ENCODE results near the gene ADCY5. TPM values are rescaled to one million over a fixed set of nuclear protein-coding genes. Genes with fewer than 3 reads are reported as not detected.

The ADCY5 gene
- polyA plus RNA-seq, 2 of the 4 experiments (the other 2 are of a cell fraction): 0.57 to 0.68 TPM

DNA sequence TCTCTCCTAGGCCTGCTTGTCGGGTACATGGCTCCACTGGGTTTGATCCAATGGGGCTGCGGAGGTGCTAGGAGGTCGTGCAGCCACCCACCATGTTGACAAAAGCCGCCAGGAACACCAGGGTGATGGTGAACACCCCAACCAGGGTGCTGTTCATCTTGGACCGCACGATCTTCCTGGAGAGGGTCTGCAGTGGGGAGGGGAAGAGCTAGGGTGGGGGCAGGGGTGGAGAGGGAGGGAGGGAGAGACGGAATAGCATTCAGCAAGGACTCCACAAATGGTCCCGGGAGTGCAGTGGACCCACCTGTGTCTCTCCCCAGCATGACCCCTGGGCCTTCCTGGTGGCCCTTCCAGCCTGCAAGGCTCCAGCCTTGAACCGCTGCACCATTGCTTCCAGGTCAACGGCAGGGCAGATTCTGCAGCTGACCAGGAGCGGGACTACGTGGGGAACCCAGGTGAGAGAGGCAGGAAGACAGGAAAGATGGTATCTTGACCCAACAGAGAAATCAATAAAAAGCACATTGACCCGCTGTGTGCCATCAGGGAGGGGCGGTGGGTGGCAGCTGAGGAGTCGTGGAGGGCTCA lies 144.8 kb downstream of the ADCY5 start (continued):
- TF ChIP-seq, protein P1, sequence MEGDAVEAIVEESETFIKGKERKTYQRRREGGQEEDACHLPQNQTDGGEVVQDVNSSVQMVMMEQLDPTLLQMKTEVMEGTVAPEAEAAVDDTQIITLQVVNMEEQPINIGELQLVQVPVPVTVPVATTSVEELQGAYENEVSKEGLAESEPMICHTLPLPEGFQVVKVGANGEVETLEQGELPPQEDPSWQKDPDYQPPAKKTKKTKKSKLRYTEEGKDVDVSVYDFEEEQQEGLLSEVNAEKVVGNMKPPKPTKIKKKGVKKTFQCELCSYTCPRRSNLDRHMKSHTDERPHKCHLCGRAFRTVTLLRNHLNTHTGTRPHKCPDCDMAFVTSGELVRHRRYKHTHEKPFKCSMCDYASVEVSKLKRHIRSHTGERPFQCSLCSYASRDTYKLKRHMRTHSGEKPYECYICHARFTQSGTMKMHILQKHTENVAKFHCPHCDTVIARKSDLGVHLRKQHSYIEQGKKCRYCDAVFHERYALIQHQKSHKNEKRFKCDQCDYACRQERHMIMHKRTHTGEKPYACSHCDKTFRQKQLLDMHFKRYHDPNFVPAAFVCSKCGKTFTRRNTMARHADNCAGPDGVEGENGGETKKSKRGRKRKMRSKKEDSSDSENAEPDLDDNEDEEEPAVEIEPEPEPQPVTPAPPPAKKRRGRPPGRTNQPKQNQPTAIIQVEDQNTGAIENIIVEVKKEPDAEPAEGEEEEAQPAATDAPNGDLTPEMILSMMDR (IDR thresholded peaks at IDR 0.05): no peak
- TF ChIP-seq MAZ (IDR thresholded peaks at IDR 0.05; ENCODE audit: borderline replicate concordance, low read depth, low read length): no peak

DNA sequence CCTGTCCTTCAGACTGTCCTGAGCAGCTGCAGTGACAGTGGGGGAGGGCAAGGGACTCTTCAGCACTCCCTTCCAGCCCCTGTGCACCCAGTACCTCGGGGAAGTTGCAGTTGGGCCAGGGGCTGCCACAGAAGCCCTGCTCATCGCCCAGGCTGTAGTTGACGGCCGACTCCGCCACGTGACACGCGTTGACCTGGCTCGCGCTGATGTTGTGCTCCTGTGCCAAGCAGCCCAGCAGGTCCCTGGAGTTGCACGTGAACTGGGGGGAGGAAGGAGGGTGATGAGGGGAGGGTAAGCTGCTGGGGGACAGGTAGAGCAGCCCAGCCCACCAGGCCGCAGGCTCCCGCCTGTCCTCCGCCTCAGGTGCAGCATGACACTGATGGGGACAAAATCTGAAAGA lies 145.9 kb downstream of the ADCY5 start:
- H3K4me1 ChIP-seq: peaks cover 22% of the 10 kb centered on the region
- no peak overlapping the region for H3K4me3 ChIP-seq
- WGBS (ENCODE audit: missing lambda C conversion rate): 80% methylated on average over 13 of the region's 14 CpGs
- TF ChIP-seq FOXS1 (CRISPR knock-in tag; IDR thresholded peaks at IDR 0.05) (no peak), MYC (IDR thresholded peaks at IDR 0.05; ENCODE audit: borderline replicate concordance, low read length) (no peak)
- TF ChIP-seq, protein P1 (IDR thresholded peaks at IDR 0.05): no peak
- TF ChIP-seq, protein P2, sequence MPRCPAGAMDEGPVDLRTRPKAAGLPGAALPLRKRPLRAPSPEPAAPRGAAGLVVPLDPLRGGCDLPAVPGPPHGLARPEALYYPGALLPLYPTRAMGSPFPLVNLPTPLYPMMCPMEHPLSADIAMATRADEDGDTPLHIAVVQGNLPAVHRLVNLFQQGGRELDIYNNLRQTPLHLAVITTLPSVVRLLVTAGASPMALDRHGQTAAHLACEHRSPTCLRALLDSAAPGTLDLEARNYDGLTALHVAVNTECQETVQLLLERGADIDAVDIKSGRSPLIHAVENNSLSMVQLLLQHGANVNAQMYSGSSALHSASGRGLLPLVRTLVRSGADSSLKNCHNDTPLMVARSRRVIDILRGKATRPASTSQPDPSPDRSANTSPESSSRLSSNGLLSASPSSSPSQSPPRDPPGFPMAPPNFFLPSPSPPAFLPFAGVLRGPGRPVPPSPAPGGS (IDR thresholded peaks at IDR 0.05): no peak
- ATAC-seq: no peak
- H3K9me3 ChIP-seq: no peaks in the 10 kb centered on the region
- H3K27ac ChIP-seq: no peak overlapping the region
- POLR2A ChIA-PET: no interaction called here
- no peak for DNase-seq (ENCODE audit: low read depth in 1 of 2, low spot score in 1 of 2)
- no peak overlapping the region for H3K4me2 ChIP-seq
- CTCF ChIA-PET: interaction anchor here (1.3 to 3.7 kb wide), 5 partner anchors 10 to 186 kb away, joined by 3 to 18 read pairs (median 5); no protein-coding TSS in a partner anchor
- FAIRE-seq: no peak

DNA sequence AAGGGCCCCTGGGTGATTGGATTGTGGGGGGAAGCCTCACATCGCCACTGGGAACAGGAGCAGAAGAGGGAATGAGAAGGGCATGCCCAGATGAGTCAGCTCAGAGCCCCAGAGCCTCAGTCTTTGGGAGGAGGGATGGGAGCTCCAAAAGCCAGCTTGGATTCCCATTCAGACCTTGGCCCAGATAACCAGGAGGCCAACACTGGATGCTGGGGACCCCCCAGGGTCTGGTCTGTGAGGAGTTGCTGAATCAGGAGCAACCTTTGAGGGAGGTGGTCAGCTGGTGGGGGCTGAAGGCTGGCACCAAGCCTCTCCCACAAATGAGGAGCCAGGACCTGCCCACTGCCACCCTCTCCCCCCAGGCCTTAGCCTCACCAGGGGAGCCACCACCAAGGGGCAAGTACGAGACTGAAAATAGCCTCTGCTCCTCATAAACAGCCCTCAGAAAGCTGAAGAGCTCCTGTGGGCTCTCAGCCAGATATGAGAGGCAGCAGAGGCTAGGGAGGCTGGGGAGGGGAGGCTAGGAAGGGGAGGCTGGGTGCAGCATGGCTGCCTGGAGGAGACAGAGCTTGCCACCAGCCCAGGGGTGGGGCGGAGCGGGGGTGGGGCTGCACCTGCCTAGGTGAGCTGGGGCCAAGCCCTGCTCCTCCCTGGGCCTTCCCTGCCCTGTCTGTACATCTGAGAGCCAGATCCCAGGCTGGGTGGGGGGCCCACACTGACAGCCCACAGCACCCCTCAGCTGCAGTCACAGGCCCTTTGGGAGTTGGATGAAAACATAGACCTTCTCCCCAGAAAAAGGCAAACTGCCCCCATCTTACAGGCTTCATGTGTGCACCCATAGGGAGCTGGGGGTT lies 147.3 kb downstream of the ADCY5 start:
- CTCF ChIA-PET: interaction anchor here (0.7 to 3.7 kb wide), 4 partner anchors 16 to 189 kb away, joined by 3 to 18 read pairs (median 4); no protein-coding TSS in a partner anchor
- POLR2A ChIA-PET: no interaction called here
- DNase-seq (ENCODE audit: low read depth in 1 of 2, low spot score in 1 of 2) (no peak), ATAC-seq (no peak; a peak in 1 of 6 replicates), FAIRE-seq (no peak)
- Histone ChIP-seq H3K4me3 (no peak overlapping the region), H3K4me1 (peaks cover 22% of the 10 kb centered on the region), H3K27ac (peak overlapping the region; percentile 39 to 83; a peak in 5 of 6 replicates), H3K9me3 (no peaks in the 10 kb centered on the region), H3K4me2 (peak overlapping the region; percentile 24; the same call in 1 of the 3 replicates)
- TF ChIP-seq CHD4 (IDR thresholded peaks at IDR 0.05; ENCODE audit: borderline replicate concordance): no peak
- TF ChIP-seq, protein P3, sequence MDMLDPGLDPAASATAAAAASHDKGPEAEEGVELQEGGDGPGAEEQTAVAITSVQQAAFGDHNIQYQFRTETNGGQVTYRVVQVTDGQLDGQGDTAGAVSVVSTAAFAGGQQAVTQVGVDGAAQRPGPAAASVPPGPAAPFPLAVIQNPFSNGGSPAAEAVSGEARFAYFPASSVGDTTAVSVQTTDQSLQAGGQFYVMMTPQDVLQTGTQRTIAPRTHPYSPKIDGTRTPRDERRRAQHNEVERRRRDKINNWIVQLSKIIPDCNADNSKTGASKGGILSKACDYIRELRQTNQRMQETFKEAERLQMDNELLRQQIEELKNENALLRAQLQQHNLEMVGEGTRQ (IDR thresholded peaks at IDR 0.05): no peak
- TF ChIP-seq EHMT2 (IDR thresholded peaks at IDR 0.05; ENCODE audit: low read depth): no peak
- TF ChIP-seq, protein P4, sequence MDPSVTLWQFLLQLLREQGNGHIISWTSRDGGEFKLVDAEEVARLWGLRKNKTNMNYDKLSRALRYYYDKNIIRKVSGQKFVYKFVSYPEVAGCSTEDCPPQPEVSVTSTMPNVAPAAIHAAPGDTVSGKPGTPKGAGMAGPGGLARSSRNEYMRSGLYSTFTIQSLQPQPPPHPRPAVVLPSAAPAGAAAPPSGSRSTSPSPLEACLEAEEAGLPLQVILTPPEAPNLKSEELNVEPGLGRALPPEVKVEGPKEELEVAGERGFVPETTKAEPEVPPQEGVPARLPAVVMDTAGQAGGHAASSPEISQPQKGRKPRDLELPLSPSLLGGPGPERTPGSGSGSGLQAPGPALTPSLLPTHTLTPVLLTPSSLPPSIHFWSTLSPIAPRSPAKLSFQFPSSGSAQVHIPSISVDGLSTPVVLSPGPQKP (IDR thresholded peaks at IDR 0.05; ENCODE audit: low read depth, low read length): no peak
- TF ChIP-seq NFE2L2 (conservative IDR thresholded peaks at IDR 0.05; ENCODE audit: low read length): no peak
- TF ChIP-seq PHF8 (IDR thresholded peaks at IDR 0.05; ENCODE audit: borderline replicate concordance, low read depth): no peak
- TF ChIP-seq POLR2AphosphoS2 (conservative IDR thresholded peaks at IDR 0.05; ENCODE audit: low read length): no peak
- TF ChIP-seq, protein P5, sequence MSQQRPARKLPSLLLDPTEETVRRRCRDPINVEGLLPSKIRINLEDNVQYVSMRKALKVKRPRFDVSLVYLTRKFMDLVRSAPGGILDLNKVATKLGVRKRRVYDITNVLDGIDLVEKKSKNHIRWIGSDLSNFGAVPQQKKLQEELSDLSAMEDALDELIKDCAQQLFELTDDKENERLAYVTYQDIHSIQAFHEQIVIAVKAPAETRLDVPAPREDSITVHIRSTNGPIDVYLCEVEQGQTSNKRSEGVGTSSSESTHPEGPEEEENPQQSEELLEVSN (IDR thresholded peaks at IDR 0.05; ENCODE audit: borderline replicate concordance, low read depth): no peak
- no peak for TF ChIP-seq FOXS1 (CRISPR knock-in tag; IDR thresholded peaks at IDR 0.05)
- no peak for TF ChIP-seq BHLHE40 (IDR thresholded peaks at IDR 0.05; ENCODE audit: low read depth, low read length)
- no peak for TF ChIP-seq HOXB5 (CRISPR knock-in tag; IDR thresholded peaks at IDR 0.05)
- no peak for TF ChIP-seq SREBF2 (IDR thresholded peaks at IDR 0.05)
- TF ChIP-seq TFCP2L1 (CRISPR knock-in tag; IDR thresholded peaks at IDR 0.05): no peak
- TF ChIP-seq CHD2 (IDR thresholded peaks at IDR 0.05; ENCODE audit: low read length, partially characterized antibody): no peak
- no peak for TF ChIP-seq FOSB (CRISPR knock-in tag; IDR thresholded peaks at IDR 0.05)
- WGBS (ENCODE audit: missing lambda C conversion rate): 0% methylated on average over 1 of the region's 4 CpGs

All from A549 (cell line).